HepG2 (cell line): ENCODE data around the gene CPXM1. TPM values are rescaled to one million over a fixed set of nuclear protein-coding genes. Genes with fewer than 3 reads are reported as not detected.
A peak's percentile ranks its signal among the peaks of the same experiment; 100 is the strongest.

ENCODE experiments used
- AKAP8 ChIP-seq: sonication (generic); formaldehyde crosslinking; IDR thresholded peaks from 2 replicates; pipeline ENCODE4 v1.5.1; 2020; ENCODE audit warnings: mild to moderate bottlenecking, missing genetic modification reagents
- ATM ChIP-seq: fragments of 450-650 bp; IDR thresholded peaks from 2 replicates; pipeline ENCODE4 v1.7.1; 2017; ENCODE audit warnings: mild to moderate bottlenecking, borderline replicate concordance
- BRD4 ChIP-seq: sonication (generic); formaldehyde crosslinking; IDR thresholded peaks from 2 replicates; pipeline ENCODE4 v1.4.0; 2020; ENCODE audit warnings: missing genetic modification reagents
- CREM ChIP-seq, 2 experiments: sonication (generic) in 1 of 2; formaldehyde crosslinking in 1 of 2; IDR thresholded peaks; 2 replicates each; pipeline versions ENCODE4 v1.4.0 to v1.6.1; 2016 to 2020; ENCODE audit warnings: antibody characterized with exemption in 1 of 2, mild to moderate bottlenecking in 1 of 2, missing genetic modification reagents in 1 of 2
- HMG20A ChIP-seq: IDR thresholded peaks from 2 replicates; pipeline ENCODE4 v1.6.1; 2016; ENCODE audit warnings: borderline replicate concordance
- MED1 ChIP-seq: sonication (generic); formaldehyde crosslinking; IDR thresholded peaks from 2 replicates; pipeline ENCODE4 v1.4.0; 2020; ENCODE audit warnings: missing genetic modification reagents
- NCOA2 ChIP-seq: sonication (generic); formaldehyde crosslinking; IDR thresholded peaks from 2 replicates; pipeline ENCODE4 v1.8.0; 2022; ENCODE audit warnings: inconsistent platforms
- NR2C2 ChIP-seq: sonication (generic); formaldehyde crosslinking; IDR thresholded peaks from 2 replicates; pipeline ENCODE4 v1.4.0; 2020; ENCODE audit warnings: missing genetic modification reagents, mild to moderate bottlenecking, moderate library complexity, borderline replicate concordance
- RAD21 ChIP-seq: fragments of 450-650 bp; formaldehyde crosslinking; IDR thresholded peaks from 2 replicates; pipeline ENCODE4 v1.5.0; 2020; ENCODE audit warnings: mild to moderate bottlenecking
- REPIN1 ChIP-seq: sonication (generic); formaldehyde crosslinking; IDR thresholded peaks from 2 replicates; pipeline ENCODE4 v1.8.0; 2022; ENCODE audit warnings: missing genetic modification reagents, low read depth, mild to moderate bottlenecking, borderline replicate concordance
- SOX13 ChIP-seq, 3 experiments: fragments of 450-650 bp in 1 of 3; sonication (generic) in 1 of 3; formaldehyde crosslinking in 1 of 3; IDR thresholded peaks in 2 of 3; conservative IDR thresholded peaks in 1 of 3; 2 replicates each; pipeline versions ENCODE4 v1.5.0 to v1.6.1; 2016 to 2020; ENCODE audit warnings: antibody characterized with exemption in 1 of 3, mild to moderate bottlenecking in 1 of 3, missing compliant biosample characterization in 1 of 3, missing genetic modification reagents in 1 of 3, moderate library complexity in 1 of 3
- SOX5 ChIP-seq: IDR thresholded peaks from 2 replicates; pipeline ENCODE4 v1.6.1; 2016; ENCODE audit warnings: borderline replicate concordance
- TBX2 ChIP-seq: sonication (generic); formaldehyde crosslinking; IDR thresholded peaks from 2 replicates; pipeline ENCODE4 v1.5.0; 2020; ENCODE audit warnings: missing genetic modification reagents, mild to moderate bottlenecking, borderline replicate concordance
- TCF7L2 ChIP-seq: IDR thresholded peaks from 2 replicates; pipeline ENCODE4 v1.6.1; 2011; ENCODE audit warnings: mild to moderate bottlenecking, low read depth, low read length, moderate library complexity
- U2AF2 ChIP-seq: fragments of 200-400 bp; formaldehyde crosslinking; IDR thresholded peaks from 2 replicates; pipeline ENCODE4 v1.6.1; 2017; ENCODE audit warnings: low read depth, mild to moderate bottlenecking, low read length
- ZNF563 ChIP-seq: sonication (generic); formaldehyde crosslinking; IDR thresholded peaks from 2 replicates; pipeline ENCODE4 v1.8.0; 2022; ENCODE audit warnings: mild to moderate bottlenecking, moderate library complexity, missing genetic modification reagents
- ZNF704 ChIP-seq: sonication (generic); formaldehyde crosslinking; IDR thresholded peaks from 2 replicates; pipeline ENCODE4 v1.8.1; 2023; ENCODE audit warnings: mild to moderate bottlenecking, inconsistent platforms, moderate library complexity, missing genetic modification reagents, borderline replicate concordance
- ZNF746 ChIP-seq: sonication (generic); formaldehyde crosslinking; IDR thresholded peaks from 2 replicates; pipeline ENCODE4 v1.8.0; 2022; ENCODE audit warnings: mild to moderate bottlenecking, missing genetic modification reagents
- ZNF781 ChIP-seq: sonication (generic); formaldehyde crosslinking; IDR thresholded peaks from 2 replicates; pipeline ENCODE4 v1.5.1; 2020; ENCODE audit warnings: borderline replicate concordance, mild to moderate bottlenecking, missing genetic modification reagents; ENCODE audit errors: not compliant biosample characterization
- ZNF792 ChIP-seq: IDR thresholded peaks from 2 replicates; pipeline ENCODE4 v1.6.1; 2016
- ZNF839 ChIP-seq: sonication (generic); formaldehyde crosslinking; IDR thresholded peaks from 2 replicates; pipeline ENCODE4 v1.4.0; 2020; ENCODE audit warnings: missing genetic modification reagents, mild to moderate bottlenecking, borderline replicate concordance
- ZNF878 ChIP-seq: sonication (generic); formaldehyde crosslinking; IDR thresholded peaks from 2 replicates; pipeline ENCODE4 v1.8.1; 2023; ENCODE audit warnings: mild to moderate bottlenecking, missing genetic modification reagents, moderate library complexity
- ZSCAN20 ChIP-seq: sonication (generic); formaldehyde crosslinking; IDR thresholded peaks from 2 replicates; pipeline ENCODE4 v1.4.0; 2020; ENCODE audit warnings: missing genetic modification reagents, mild to moderate bottlenecking, borderline replicate concordance
- polyA plus RNA-seq, 8 experiments: library from polyadenylated mRNA; depleted of rRNA in 3 of 8; stranded (reverse) in 7 of 8; unstranded in 1 of 8; fragments of >200 nt; fragmentation: Illumina TruSeq in 4 of 8; extraction: Trizol in 4 of 8; gene quantifications; 2 replicates each; pipeline versions ENCODE4 v1.2.1 to v1.2.3, GENCODE V29; 2011 to 2016; ENCODE audit warnings: low read depth in 4 of 8, missing spikeins in 1 of 8, mixed read lengths in 1 of 8; ENCODE audit not compliant: insufficient read depth in 1 of 8
- total RNA-seq, 5 experiments: library from RNA; depleted of rRNA; stranded (reverse); fragments of >200 nt; fragmentation: Illumina TruSeq; extraction: Trizol; gene quantifications; 2 replicates each; pipeline ENCODE4 v1.2.3, GENCODE V29; 2016; ENCODE audit warnings: low read depth in 1 of 5
- TF ChIP-seq, protein P1 (sequence below): sonication (generic); formaldehyde crosslinking; IDR thresholded peaks from 2 replicates; pipeline ENCODE4 v1.4.0; 2020; ENCODE audit warnings: missing genetic modification reagents; ENCODE audit errors: not compliant biosample characterization
- TF ChIP-seq, protein P2 (sequence below): IDR thresholded peaks from 2 replicates; pipeline ENCODE4 v1.6.1; 2016; ENCODE audit warnings: missing compliant biosample characterization, missing genetic modification reagents, borderline replicate concordance
- TF ChIP-seq, protein P3 (sequence below): sonication (generic); formaldehyde crosslinking; conservative IDR thresholded peaks from 2 replicates; pipeline ENCODE4 v1.8.0; 2022; ENCODE audit warnings: missing genetic modification reagents

CPXM1 gene
- total and polyA plus RNA-seq, 2 of the 13 experiments (the other 11 are each of a cell fraction or from before 2014, with no cell fraction given), result 0.07 TPM; not detected in 1

DNA sequence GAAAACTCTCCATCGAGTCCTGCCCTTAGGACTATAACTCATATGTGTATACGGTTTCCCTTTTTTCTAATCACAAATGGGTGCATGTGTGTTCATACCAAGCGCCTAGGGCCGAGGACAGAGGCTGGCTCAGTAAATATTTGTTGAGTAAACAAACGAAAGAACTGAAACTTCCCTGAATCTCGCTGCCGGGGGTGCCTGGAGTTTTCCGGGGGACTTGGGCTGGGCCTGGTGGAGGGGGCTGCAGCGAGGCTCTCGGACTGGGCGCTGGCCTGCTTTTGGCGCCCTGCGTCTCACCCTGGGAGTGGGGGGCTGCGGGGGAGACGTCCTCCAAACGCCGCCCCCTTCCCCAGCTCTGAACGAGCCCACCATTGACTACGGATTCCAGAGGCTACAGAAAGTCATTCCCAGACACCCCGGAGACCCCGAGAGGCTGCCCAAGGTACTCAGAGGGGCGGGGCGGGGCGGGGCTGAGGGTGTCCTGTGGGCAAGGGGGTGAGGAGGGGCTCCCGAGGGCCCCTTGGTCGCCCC is 49.0 kb downstream of the CPXM1 start (continued):
- TF ChIP-seq, protein P1, sequence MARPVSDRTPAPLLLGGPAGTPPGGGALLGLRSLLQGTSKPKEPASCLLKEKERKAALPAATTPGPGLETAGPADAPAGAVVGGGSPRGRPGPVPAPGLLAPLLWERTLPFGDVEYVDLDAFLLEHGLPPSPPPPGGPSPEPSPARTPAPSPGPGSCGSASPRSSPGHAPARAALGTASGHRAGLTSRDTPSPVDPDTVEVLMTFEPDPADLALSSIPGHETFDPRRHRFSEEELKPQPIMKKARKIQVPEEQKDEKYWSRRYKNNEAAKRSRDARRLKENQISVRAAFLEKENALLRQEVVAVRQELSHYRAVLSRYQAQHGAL (CRISPR knock-in tag), result no peak
- TF ChIP-seq SOX13 (IDR thresholded peaks at IDR 0.05), result no peak
- TF ChIP-seq SOX13 (CRISPR knock-in tag; conservative IDR thresholded peaks at IDR 0.05 in 1 of 2, IDR thresholded peaks at IDR 0.05 in 1 of 2), result peak in 1 of 2 experiments; percentile 25; a peak in 1 of 4 replicates
- TF ChIP-seq ZNF746, result peak; percentile 61
- TF ChIP-seq TBX2 (CRISPR knock-in tag), result no peak; the same call in 1 of the 2 replicates
- TF ChIP-seq ZNF878 (CRISPR knock-in tag), result no peak
- TF ChIP-seq BRD4 (CRISPR knock-in tag), result no peak
- TF ChIP-seq, protein P2, sequence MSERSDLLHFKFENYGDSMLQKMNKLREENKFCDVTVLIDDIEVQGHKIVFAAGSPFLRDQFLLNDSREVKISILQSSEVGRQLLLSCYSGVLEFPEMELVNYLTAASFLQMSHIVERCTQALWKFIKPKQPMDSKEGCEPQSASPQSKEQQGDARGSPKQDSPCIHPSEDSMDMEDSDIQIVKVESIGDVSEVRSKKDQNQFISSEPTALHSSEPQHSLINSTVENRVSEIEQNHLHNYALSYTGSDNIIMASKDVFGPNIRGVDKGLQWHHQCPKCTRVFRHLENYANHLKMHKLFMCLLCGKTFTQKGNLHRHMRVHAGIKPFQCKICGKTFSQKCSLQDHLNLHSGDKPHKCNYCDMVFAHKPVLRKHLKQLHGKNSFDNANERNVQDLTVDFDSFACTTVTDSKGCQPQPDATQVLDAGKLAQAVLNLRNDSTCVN (CRISPR knock-in tag), result no peak
- peak; percentile 20; the same call in 1 of the 2 replicates for TF ChIP-seq HMG20A (CRISPR knock-in tag)
- TF ChIP-seq, protein P3, sequence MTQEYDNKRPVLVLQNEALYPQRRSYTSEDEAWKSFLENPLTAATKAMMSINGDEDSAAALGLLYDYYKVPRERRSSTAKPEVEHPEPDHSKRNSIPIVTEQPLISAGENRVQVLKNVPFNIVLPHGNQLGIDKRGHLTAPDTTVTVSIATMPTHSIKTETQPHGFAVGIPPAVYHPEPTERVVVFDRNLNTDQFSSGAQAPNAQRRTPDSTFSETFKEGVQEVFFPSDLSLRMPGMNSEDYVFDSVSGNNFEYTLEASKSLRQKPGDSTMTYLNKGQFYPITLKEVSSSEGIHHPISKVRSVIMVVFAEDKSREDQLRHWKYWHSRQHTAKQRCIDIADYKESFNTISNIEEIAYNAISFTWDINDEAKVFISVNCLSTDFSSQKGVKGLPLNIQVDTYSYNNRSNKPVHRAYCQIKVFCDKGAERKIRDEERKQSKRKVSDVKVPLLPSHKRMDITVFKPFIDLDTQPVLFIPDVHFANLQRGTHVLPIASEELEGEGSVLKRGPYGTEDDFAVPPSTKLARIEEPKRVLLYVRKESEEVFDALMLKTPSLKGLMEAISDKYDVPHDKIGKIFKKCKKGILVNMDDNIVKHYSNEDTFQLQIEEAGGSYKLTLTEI (CRISPR knock-in tag), result no peak
- peak; percentile 35; the same call in 1 of the 2 replicates for TF ChIP-seq SOX5 (CRISPR knock-in tag)
- 0 out of 2 replicates have a peak, but pooled peaks have one; percentile 47 for TF ChIP-seq ZNF792 (CRISPR knock-in tag)
- TF ChIP-seq NR2C2 (CRISPR knock-in tag), result no peak
- no peak for TF ChIP-seq ZSCAN20 (CRISPR knock-in tag)
- no peak for TF ChIP-seq ZNF839 (CRISPR knock-in tag)
- TF ChIP-seq ZNF781 (CRISPR knock-in tag), result no peak
- peak; percentile 49 for TF ChIP-seq MED1 (CRISPR knock-in tag)
- TF ChIP-seq ATM, result no peak
- no peak; the same call in 1 of the 2 replicates for TF ChIP-seq ZNF563
- TF ChIP-seq AKAP8 (CRISPR knock-in tag), result no peak
- 0 out of 2 replicates have a peak, but pooled peaks have one; percentile 9 for TF ChIP-seq REPIN1 (CRISPR knock-in tag)
- TF ChIP-seq RAD21 (CRISPR knock-in tag), result no peak
- peak; percentile 48; the same call in 1 of the 2 replicates for TF ChIP-seq CREM (IDR thresholded peaks at IDR 0.05)
- TF ChIP-seq CREM (CRISPR knock-in tag; IDR thresholded peaks at IDR 0.05), result no peak
- 0 out of 2 replicates have a peak, but pooled peaks have one; percentile 8 for TF ChIP-seq NCOA2 (CRISPR knock-in tag)
- no peak for TF ChIP-seq U2AF2
- no peak for TF ChIP-seq TCF7L2
- no peak for TF ChIP-seq ZNF704 (CRISPR knock-in tag)
